SIG-M5 (cell line): Measurements from ENCODE around the gene EFHD2.

Source experiments
- DNase-seq: peaks from one replicate; lab custom pipeline; 2025; lab: John Stamatoyannopoulos, UW

The EFHD2 gene

DNA sequence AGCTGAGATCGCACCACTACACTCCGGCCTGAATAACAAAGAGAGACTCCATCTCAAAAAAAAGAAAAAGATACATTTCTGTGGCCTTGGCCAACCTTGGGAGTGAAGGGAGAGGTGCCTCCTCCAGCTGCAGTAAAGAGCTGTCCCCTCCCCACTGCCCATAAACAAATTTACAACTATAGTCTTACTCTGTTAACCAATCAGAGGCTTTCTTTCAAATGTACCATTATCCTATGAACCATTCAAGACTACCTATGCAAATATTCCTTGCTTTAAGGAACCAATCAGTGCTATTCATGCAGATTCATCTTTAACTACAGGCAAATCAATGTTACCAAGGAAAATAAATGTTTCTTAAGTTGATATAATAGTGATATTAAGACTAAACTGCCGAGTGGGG is 67.2 kb downstream of the EFHD2 start:
- DNase-seq: no peak

- no peak for DNase-seq
These were observed 68.0 kb downstream of the EFHD2 start for GRCh38 chr1:15477646-15478212.
